ENCODE measurements around the gene CLEC3B.
"Not testable (repeated sequence)": the region's sequence is repeated elsewhere in the genome, so short reads cannot be mapped to it uniquely, and the experiment has no call there.

The CLEC3B gene

GRCh38 chr3:45035441-45036301 lies 9.6 kb downstream of the CLEC3B start:
- DNase-seq (ENCODE audit: low read depth in 2 of 2) = no peak

GRCh38 chr3:45037720-45038455 lies 11.8 kb downstream of the CLEC3B start:
- DNase-seq (ENCODE audit: low read depth in 2 of 2) = peak; percentile 78 to 89

- DNase-seq (ENCODE audit: low read depth in 2 of 2) = no peak
Measured at GRCh38 chr3:45041666-45042065, 15.6 kb downstream of the CLEC3B start.

GRCh38 chr3:45042162-45042561 lies 16.1 kb downstream of the CLEC3B start:
- no peak for DNase-seq (ENCODE audit: low read depth in 2 of 2)

- no peak for DNase-seq (ENCODE audit: low read depth in 2 of 2)
Measured at GRCh38 chr3:45043728-45044299, 17.7 kb downstream of the CLEC3B start.

GRCh38 chr3:45048244-45048643 lies 22.1 kb downstream of the CLEC3B start:
- no peak for DNase-seq (ENCODE audit: low read depth in 2 of 2)

- DNase-seq (ENCODE audit: low read depth in 2 of 2) = no peak
Measured at GRCh38 chr3:45049807-45050206, 23.7 kb downstream of the CLEC3B start.

- no peak for DNase-seq (ENCODE audit: low read depth in 2 of 2)
Measured at GRCh38 chr3:45051685-45052084, 25.6 kb downstream of the CLEC3B start.

- not testable (repeated sequence) for DNase-seq (ENCODE audit: low read depth in 2 of 2)
Measured at GRCh38 chr3:45053805-45054195, 27.7 kb downstream of the CLEC3B start.

- no peak for DNase-seq (ENCODE audit: low read depth in 2 of 2)
Measured at GRCh38 chr3:45054196-45054857, 28.2 kb downstream of the CLEC3B start.

GRCh38 chr3:45055032-45055410 lies 28.9 kb downstream of the CLEC3B start:
- DNase-seq (ENCODE audit: low read depth in 2 of 2) = no peak

- no peak for DNase-seq (ENCODE audit: low read depth in 2 of 2)
Measured at GRCh38 chr3:45055411-45056143, 29.5 kb downstream of the CLEC3B start.

GRCh38 chr3:45056608-45057301 lies 30.7 kb downstream of the CLEC3B start:
- DNase-seq (ENCODE audit: low read depth in 2 of 2) = no peak

- no peak for DNase-seq (ENCODE audit: low read depth in 2 of 2)
Measured at GRCh38 chr3:45057557-45057956, 31.5 kb downstream of the CLEC3B start.

- no peak for DNase-seq (ENCODE audit: low read depth in 2 of 2)
Measured at GRCh38 chr3:45059132-45059531, 33.0 kb downstream of the CLEC3B start.

- no peak for DNase-seq (ENCODE audit: low read depth in 2 of 2)
Measured at GRCh38 chr3:45060165-45060892, 34.2 kb downstream of the CLEC3B start.

GRCh38 chr3:45062697-45063070 lies 36.6 kb downstream of the CLEC3B start:
- no peak for DNase-seq (ENCODE audit: low read depth in 2 of 2)

- peak; percentile 21 to 77 for DNase-seq (ENCODE audit: low read depth in 2 of 2)
Measured at GRCh38 chr3:45064512-45065372, 38.6 kb downstream of the CLEC3B start.

GRCh38 chr3:45065373-45065720 lies 39.2 kb downstream of the CLEC3B start:
- DNase-seq (ENCODE audit: low read depth in 2 of 2) = no peak
